Erythroblast (primary cell): ENCODE results near the gene RBSN.

Source experiments
- GATA1 ChIP-seq: IDR thresholded peaks from 2 replicates; pipeline ENCODE4 v1.6.1; 2011; ENCODE audit warnings: low read depth, mild to moderate bottlenecking, control low read depth, low read length, moderate library complexity
- POLR2A ChIP-seq: IDR thresholded peaks from 2 replicates; pipeline ENCODE4 v1.6.1; 2011; ENCODE audit warnings: mild to moderate bottlenecking, low read length

GRCh38 chr3:15049584-15049983 is 49.4 kb downstream of the RBSN start:
- no peak for TF ChIP-seq POLR2A
- no peak for TF ChIP-seq GATA1
